ENCODE measurements around the gene SUSD5.
A peak's percentile ranks its signal among the peaks of the same experiment; 100 is the strongest.

Gene SUSD5

DNA sequence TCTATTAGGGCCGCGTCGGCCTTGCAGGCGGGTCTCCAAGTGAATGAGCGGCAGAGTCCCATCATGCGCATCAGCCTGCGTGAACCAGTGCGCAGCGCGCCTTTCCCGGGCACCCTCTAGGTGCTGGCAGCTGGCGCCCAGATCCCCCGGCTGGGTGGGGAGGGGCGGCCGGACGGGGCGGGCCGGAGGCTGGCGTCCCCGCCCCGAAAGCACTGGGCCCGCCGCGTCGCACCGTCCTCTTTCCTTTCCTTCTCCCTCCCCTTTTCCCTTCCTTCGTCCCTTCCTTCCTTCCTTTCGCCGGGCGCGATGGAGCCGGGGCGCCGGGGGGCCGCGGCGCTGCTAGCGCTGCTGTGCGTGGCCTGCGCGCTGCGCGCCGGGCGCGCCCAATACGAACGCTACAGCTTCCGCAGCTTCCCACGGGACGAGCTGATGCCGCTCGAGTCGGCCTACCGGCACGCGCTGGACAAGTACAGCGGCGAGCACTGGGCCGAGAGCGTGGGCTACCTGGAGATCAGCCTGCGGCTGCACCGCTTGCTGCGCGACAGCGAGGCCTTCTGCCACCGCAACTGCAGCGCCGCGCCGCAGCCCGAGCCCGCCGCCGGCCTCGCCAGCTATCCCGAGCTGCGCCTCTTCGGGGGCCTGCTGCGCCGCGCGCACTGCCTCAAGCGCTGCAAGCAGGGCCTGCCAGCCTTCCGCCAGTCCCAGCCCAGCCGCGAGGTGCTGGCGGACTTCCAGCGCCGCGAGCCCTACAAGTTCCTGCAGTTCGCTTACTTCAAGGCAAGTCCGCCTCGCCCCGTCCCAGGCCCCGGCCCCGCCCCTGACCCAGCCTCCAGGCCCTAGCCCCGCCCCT is 104.6 kb downstream of the SUSD5 start, which contains the start of gene CRTAP (continued):
- no peak for TF ChIP-seq PRDM2 (tag by site-specific recombination; IDR thresholded peaks at IDR 0.05; ENCODE audit: borderline replicate concordance)
- TF ChIP-seq, protein P1, sequence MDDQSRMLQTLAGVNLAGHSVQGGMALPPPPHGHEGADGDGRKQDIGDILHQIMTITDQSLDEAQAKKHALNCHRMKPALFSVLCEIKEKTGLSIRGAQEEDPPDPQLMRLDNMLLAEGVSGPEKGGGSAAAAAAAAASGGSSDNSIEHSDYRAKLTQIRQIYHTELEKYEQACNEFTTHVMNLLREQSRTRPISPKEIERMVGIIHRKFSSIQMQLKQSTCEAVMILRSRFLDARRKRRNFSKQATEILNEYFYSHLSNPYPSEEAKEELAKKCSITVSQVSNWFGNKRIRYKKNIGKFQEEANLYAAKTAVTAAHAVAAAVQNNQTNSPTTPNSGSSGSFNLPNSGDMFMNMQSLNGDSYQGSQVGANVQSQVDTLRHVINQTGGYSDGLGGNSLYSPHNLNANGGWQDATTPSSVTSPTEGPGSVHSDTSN (CRISPR knock-in tag; IDR thresholded peaks at IDR 0.05), result 0 out of 2 replicates have a peak, but pooled peaks have one; percentile 17
- no peak for TF ChIP-seq ZNF335 (tag by site-specific recombination; conservative IDR thresholded peaks at IDR 0.05)
- peak; percentile 43; the same call in 1 of the 2 replicates for TF ChIP-seq ZNF366 (tag by site-specific recombination; conservative IDR thresholded peaks at IDR 0.05)
- TF ChIP-seq GLIS2 (tag by site-specific recombination; IDR thresholded peaks at IDR 0.05), result peak; percentile 48; the same call in 1 of the 2 replicates
- TF ChIP-seq ZSCAN16 (tag by site-specific recombination; IDR thresholded peaks at IDR 0.05), result no peak
- no peak for TF ChIP-seq ZNF311 (tag by site-specific recombination; IDR thresholded peaks at IDR 0.05; ENCODE audit: borderline replicate concordance)
- peak; percentile 42; the same call in 1 of the 2 replicates for TF ChIP-seq ZFHX2 (tag by site-specific recombination; conservative IDR thresholded peaks at IDR 0.05)
- peak; percentile 99 for TF ChIP-seq ZBTB8A (tag by site-specific recombination; IDR thresholded peaks at IDR 0.05)
- 0 out of 2 replicates have a peak, but pooled peaks have one; percentile 30 for TF ChIP-seq ZNF660 (tag by site-specific recombination; IDR thresholded peaks at IDR 0.05)
- TF ChIP-seq, protein P2, sequence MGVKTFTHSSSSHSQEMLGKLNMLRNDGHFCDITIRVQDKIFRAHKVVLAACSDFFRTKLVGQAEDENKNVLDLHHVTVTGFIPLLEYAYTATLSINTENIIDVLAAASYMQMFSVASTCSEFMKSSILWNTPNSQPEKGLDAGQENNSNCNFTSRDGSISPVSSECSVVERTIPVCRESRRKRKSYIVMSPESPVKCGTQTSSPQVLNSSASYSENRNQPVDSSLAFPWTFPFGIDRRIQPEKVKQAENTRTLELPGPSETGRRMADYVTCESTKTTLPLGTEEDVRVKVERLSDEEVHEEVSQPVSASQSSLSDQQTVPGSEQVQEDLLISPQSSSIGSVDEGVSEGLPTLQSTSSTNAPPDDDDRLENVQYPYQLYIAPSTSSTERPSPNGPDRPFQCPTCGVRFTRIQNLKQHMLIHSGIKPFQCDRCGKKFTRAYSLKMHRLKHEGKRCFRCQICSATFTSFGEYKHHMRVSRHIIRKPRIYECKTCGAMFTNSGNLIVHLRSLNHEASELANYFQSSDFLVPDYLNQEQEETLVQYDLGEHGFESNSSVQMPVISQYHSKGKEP (tag by site-specific recombination; IDR thresholded peaks at IDR 0.05), result peak; percentile 78
- TF ChIP-seq ZNF426 (tag by site-specific recombination; IDR thresholded peaks at IDR 0.05), result no peak
- TF ChIP-seq ZNF76 (tag by site-specific recombination; IDR thresholded peaks at IDR 0.05; ENCODE audit: borderline replicate concordance, low read depth), result peak; percentile 46; the same call in 1 of the 2 replicates
- TF ChIP-seq MZF1 (tag by site-specific recombination; IDR thresholded peaks at IDR 0.05; ENCODE audit: borderline replicate concordance), result no peak
- TF ChIP-seq ZNF677 (tag by site-specific recombination; IDR thresholded peaks at IDR 0.05), result no peak
- TF ChIP-seq KLF16 (tag by site-specific recombination; IDR thresholded peaks at IDR 0.05), result peak; percentile 57; the same call in 1 of the 2 replicates
- no peak for TF ChIP-seq ZNF280C (tag by site-specific recombination; IDR thresholded peaks at IDR 0.05)
- no peak for TF ChIP-seq ZEB2 (tag by site-specific recombination; IDR thresholded peaks at IDR 0.05)
- TF ChIP-seq YY1 (tag by site-specific recombination; IDR thresholded peaks at IDR 0.05), result no peak
- peak; percentile 85 for TF ChIP-seq ZNF449 (tag by site-specific recombination; IDR thresholded peaks at IDR 0.05)
- TF ChIP-seq, protein P3, sequence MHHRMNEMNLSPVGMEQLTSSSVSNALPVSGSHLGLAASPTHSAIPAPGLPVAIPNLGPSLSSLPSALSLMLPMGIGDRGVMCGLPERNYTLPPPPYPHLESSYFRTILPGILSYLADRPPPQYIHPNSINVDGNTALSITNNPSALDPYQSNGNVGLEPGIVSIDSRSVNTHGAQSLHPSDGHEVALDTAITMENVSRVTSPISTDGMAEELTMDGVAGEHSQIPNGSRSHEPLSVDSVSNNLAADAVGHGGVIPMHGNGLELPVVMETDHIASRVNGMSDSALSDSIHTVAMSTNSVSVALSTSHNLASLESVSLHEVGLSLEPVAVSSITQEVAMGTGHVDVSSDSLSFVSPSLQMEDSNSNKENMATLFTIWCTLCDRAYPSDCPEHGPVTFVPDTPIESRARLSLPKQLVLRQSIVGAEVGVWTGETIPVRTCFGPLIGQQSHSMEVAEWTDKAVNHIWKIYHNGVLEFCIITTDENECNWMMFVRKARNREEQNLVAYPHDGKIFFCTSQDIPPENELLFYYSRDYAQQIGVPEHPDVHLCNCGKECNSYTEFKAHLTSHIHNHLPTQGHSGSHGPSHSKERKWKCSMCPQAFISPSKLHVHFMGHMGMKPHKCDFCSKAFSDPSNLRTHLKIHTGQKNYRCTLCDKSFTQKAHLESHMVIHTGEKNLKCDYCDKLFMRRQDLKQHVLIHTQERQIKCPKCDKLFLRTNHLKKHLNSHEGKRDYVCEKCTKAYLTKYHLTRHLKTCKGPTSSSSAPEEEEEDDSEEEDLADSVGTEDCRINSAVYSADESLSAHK (tag by site-specific recombination; IDR thresholded peaks at IDR 0.05), result no peak
- no peak for TF ChIP-seq ZNF248 (tag by site-specific recombination; IDR thresholded peaks at IDR 0.05)
- peak; percentile 48; the same call in 1 of the 2 replicates for TF ChIP-seq KLF8 (tag by site-specific recombination; IDR thresholded peaks at IDR 0.05)

Measured in HEK293 (cell line).